ENCODE results near the gene ANKRD42. TPM values are rescaled to one million over a fixed set of nuclear protein-coding genes. Genes with fewer than 3 reads are reported as not detected.
"Not testable (repeated sequence)": the region's sequence is repeated elsewhere in the genome, so short reads cannot be mapped to it uniquely, and the experiment has no call there.

The ANKRD42 gene
- total RNA-seq, 1 donor from 2014 or later, result 4.7 TPM

- DNase-seq (ENCODE audit: missing footprints) (no peak), ATAC-seq (no peak)
- intact Hi-C loops (cut with DNase I), result no loop called here
These were observed 25.6 kb downstream of the ANKRD42 start for GRCh38 chr11:83219095-83219494.

GRCh38 chr11:83220260-83220659 lies 26.7 kb downstream of the ANKRD42 start:
- DNase-seq (ENCODE audit: missing footprints) (no peak), ATAC-seq (no peak)
- intact Hi-C loops (cut with DNase I), result no loop called here

- ATAC-seq (no peak), DNase-seq (ENCODE audit: missing footprints) (no peak)
- intact Hi-C loops (cut with DNase I), result no loop called here
These were observed 28.2 kb downstream of the ANKRD42 start for GRCh38 chr11:83221694-83222093.

GRCh38 chr11:83222499-83222898 lies 29.0 kb downstream of the ANKRD42 start:
- ATAC-seq, result no peak
- intact Hi-C loops (cut with DNase I), result no loop called here
- no peak for DNase-seq (ENCODE audit: missing footprints)

- no peak for DNase-seq (ENCODE audit: missing footprints)
- intact Hi-C loops (cut with DNase I), result no loop called here
These were observed 29.9 kb downstream of the ANKRD42 start for GRCh38 chr11:83223457-83223856.

GRCh38 chr11:83235825-83236224 lies 42.3 kb downstream of the ANKRD42 start:
- ATAC-seq (no peak), DNase-seq (ENCODE audit: missing footprints) (no peak)
- intact Hi-C loops (cut with DNase I), result no loop called here

More at GRCh38 chr11:83223457-83223856, 29.9 kb downstream of the ANKRD42 start:
- no peak for ATAC-seq

GRCh38 chr11:83238111-83238510 lies 44.6 kb downstream of the ANKRD42 start:
- ATAC-seq, result no peak
- no peak for DNase-seq (ENCODE audit: missing footprints)
- intact Hi-C loops (cut with DNase I), result no loop called here

GRCh38 chr11:83241291-83241946 lies 47.9 kb downstream of the ANKRD42 start:
- peak; percentile 68 for ATAC-seq
- DNase-seq (ENCODE audit: missing footprints), result no peak
- intact Hi-C loops (cut with DNase I), result loop anchor here (2.0 kb wide), 1 partner anchor 577 kb away; no protein-coding TSS in a partner anchor

- DNase-seq (ENCODE audit: missing footprints), result no peak
- intact Hi-C loops (cut with DNase I), result no loop called here
- no peak for ATAC-seq
These were observed 55.9 kb downstream of the ANKRD42 start for GRCh38 chr11:83249445-83249844.

- intact Hi-C loops (cut with DNase I), result loop anchor here (2.0 to 10.0 kb wide), 2 partner anchors 343 to 535 kb away; no protein-coding TSS in a partner anchor
- ATAC-seq (peak; percentile 54), DNase-seq (ENCODE audit: missing footprints) (no peak)
These were observed 56.6 kb downstream of the ANKRD42 start for GRCh38 chr11:83249972-83250593.

GRCh38 chr11:83252266-83252665 lies 58.8 kb downstream of the ANKRD42 start:
- intact Hi-C loops (cut with DNase I), result loop anchor here (10.0 kb wide), 1 partner anchor 537 kb away; no protein-coding TSS in a partner anchor
- no peak for ATAC-seq
- no peak for DNase-seq (ENCODE audit: missing footprints)

- no peak for ATAC-seq
- intact Hi-C loops (cut with DNase I), result loop anchor here (10.0 kb wide), 1 partner anchor 538 kb away; no protein-coding TSS in a partner anchor
- no peak for DNase-seq (ENCODE audit: missing footprints)
These were observed 59.4 kb downstream of the ANKRD42 start for GRCh38 chr11:83252941-83253340.

- no peak for ATAC-seq
- intact Hi-C loops (cut with DNase I), result loop anchor here (10.0 kb wide), 1 partner anchor 541 kb away; no protein-coding TSS in a partner anchor
These were observed 61.9 kb downstream of the ANKRD42 start for GRCh38 chr11:83255366-83255765.

GRCh38 chr11:83256602-83257340 lies 63.3 kb downstream of the ANKRD42 start:
- no peak for ATAC-seq
- intact Hi-C loops (cut with DNase I), result loop anchor here (10.0 kb wide), 1 partner anchor 542 kb away; no protein-coding TSS in a partner anchor
- no peak for DNase-seq (ENCODE audit: missing footprints)

More at GRCh38 chr11:83255366-83255765, 61.9 kb downstream of the ANKRD42 start:
- no peak for DNase-seq (ENCODE audit: missing footprints)

- no peak for ATAC-seq
- intact Hi-C loops (cut with DNase I), result loop anchor here (10.0 kb wide), 1 partner anchor 543 kb away; no protein-coding TSS in a partner anchor
These were observed 64.3 kb downstream of the ANKRD42 start for GRCh38 chr11:83257761-83258168.

GRCh38 chr11:83259559-83259958 lies 66.0 kb downstream of the ANKRD42 start:
- no peak for DNase-seq (ENCODE audit: missing footprints)
- peak; percentile 76 for ATAC-seq
- intact Hi-C loops (cut with DNase I), result loop anchor here (10.0 kb wide), 1 partner anchor 545 kb away; no protein-coding TSS in a partner anchor

More at GRCh38 chr11:83257761-83258168, 64.3 kb downstream of the ANKRD42 start:
- DNase-seq (ENCODE audit: missing footprints), result no peak

GRCh38 chr11:83265331-83265730 lies 71.8 kb downstream of the ANKRD42 start:
- no peak for DNase-seq (ENCODE audit: missing footprints)
- intact Hi-C loops (cut with DNase I), result no loop called here
- no peak for ATAC-seq

GRCh38 chr11:83269080-83269479 lies 75.6 kb downstream of the ANKRD42 start:
- ATAC-seq; DNase-seq (ENCODE audit: missing footprints); intact Hi-C loops (cut with DNase I): not testable (repeated sequence)

GRCh38 chr11:83271734-83272133 lies 78.2 kb downstream of the ANKRD42 start:
- intact Hi-C loops (cut with DNase I); ATAC-seq; DNase-seq (ENCODE audit: missing footprints): not testable (repeated sequence)
